Mammary epithelial cell (primary cell): ENCODE data around the gene SLC30A3.

ENCODE experiments used
- EZH2 ChIP-seq: IDR thresholded peaks from 2 replicates; pipeline ENCODE4 v1.6.1; 2012; ENCODE audit warnings: low read length, inconsistent platforms, borderline replicate concordance
- TF ChIP-seq, protein P1 (sequence below), 2 donors: IDR thresholded peaks in 1 of 2; conservative IDR thresholded peaks in 1 of 2; 2 replicates each; pipeline ENCODE4 v1.5.1; 2011 to 2012; ENCODE audit warnings: inconsistent platforms in 2 of 2, low read length in 2 of 2, mild to moderate bottlenecking in 2 of 2, control low read depth in 1 of 2, low read depth in 1 of 2; ENCODE audit not compliant: insufficient read depth in 1 of 2; ENCODE audit errors: extremely low read depth in 1 of 2

DNA sequence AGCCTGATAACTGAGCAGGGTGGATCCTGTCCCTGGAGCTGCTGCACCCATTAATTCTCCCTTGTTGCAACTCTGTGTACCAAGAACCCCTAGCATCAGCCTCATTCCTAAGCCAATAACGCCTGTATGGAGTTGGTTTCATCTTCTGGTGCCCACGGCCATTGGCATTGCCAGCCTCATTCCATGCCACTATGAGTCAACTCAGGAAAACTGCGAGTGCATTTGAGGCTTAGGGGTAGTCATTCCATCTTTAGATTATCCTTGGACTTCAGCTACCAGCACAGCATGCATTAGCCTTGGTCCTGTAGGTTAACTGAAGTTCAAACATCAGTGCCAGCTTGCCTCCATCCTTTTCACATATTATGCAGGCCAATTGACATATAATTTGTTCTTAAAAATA is 18.0 kb upstream of the SLC30A3 start:
- TF ChIP-seq, protein P1, sequence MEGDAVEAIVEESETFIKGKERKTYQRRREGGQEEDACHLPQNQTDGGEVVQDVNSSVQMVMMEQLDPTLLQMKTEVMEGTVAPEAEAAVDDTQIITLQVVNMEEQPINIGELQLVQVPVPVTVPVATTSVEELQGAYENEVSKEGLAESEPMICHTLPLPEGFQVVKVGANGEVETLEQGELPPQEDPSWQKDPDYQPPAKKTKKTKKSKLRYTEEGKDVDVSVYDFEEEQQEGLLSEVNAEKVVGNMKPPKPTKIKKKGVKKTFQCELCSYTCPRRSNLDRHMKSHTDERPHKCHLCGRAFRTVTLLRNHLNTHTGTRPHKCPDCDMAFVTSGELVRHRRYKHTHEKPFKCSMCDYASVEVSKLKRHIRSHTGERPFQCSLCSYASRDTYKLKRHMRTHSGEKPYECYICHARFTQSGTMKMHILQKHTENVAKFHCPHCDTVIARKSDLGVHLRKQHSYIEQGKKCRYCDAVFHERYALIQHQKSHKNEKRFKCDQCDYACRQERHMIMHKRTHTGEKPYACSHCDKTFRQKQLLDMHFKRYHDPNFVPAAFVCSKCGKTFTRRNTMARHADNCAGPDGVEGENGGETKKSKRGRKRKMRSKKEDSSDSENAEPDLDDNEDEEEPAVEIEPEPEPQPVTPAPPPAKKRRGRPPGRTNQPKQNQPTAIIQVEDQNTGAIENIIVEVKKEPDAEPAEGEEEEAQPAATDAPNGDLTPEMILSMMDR (conservative IDR thresholded peaks at IDR 0.05 in 1 of 2, IDR thresholded peaks at IDR 0.05 in 1 of 2; ENCODE audit: extremely low read depth in 1 of 2, insufficient read depth in 1 of 2, low read depth in 1 of 2, low read length in 2 of 2) = no peak
- no peak for TF ChIP-seq EZH2
